ENCODE data around the gene CMTR1.

Gene CMTR1

GRCh38 chr6:37452522-37452921, 19.5 kb downstream of the CMTR1 start:
- no peak for TF ChIP-seq CTCF (IDR thresholded peaks at IDR 0.05)
- TF ChIP-seq ZFX (IDR thresholded peaks at IDR 0.05; ENCODE audit: borderline replicate concordance): no peak
- no peak overlapping the region for H3K27ac ChIP-seq

GRCh38 chr6:37454420-37455140, 21.6 kb downstream of the CMTR1 start:
- no peak overlapping the region for H3K27ac ChIP-seq
- TF ChIP-seq CTCF (IDR thresholded peaks at IDR 0.05) (no peak), ZFX (IDR thresholded peaks at IDR 0.05; ENCODE audit: borderline replicate concordance) (no peak)

- TF ChIP-seq CTCF (IDR thresholded peaks at IDR 0.05): no peak
- TF ChIP-seq ZFX (IDR thresholded peaks at IDR 0.05; ENCODE audit: borderline replicate concordance): no peak
- no peak overlapping the region for H3K27ac ChIP-seq
Observed at GRCh38 chr6:37456126-37456525, 23.1 kb downstream of the CMTR1 start.

GRCh38 chr6:37456816-37457560, 24.0 kb downstream of the CMTR1 start:
- no peak overlapping the region for H3K27ac ChIP-seq

GRCh38 chr6:37459981-37460800, 27.2 kb downstream of the CMTR1 start:
- no peak overlapping the region for H3K27ac ChIP-seq
- TF ChIP-seq CTCF (IDR thresholded peaks at IDR 0.05): no peak

More at GRCh38 chr6:37456816-37457560, 24.0 kb downstream of the CMTR1 start:
- TF ChIP-seq CTCF (IDR thresholded peaks at IDR 0.05) (no peak), ZFX (IDR thresholded peaks at IDR 0.05; ENCODE audit: borderline replicate concordance) (no peak)

GRCh38 chr6:37460805-37461204, 27.8 kb downstream of the CMTR1 start:
- TF ChIP-seq CTCF (IDR thresholded peaks at IDR 0.05): no peak
- no peak for TF ChIP-seq ZFX (IDR thresholded peaks at IDR 0.05; ENCODE audit: borderline replicate concordance)
- no peak overlapping the region for H3K27ac ChIP-seq

All from 22Rv1 (cell line).